GM23248 (cell line): ENCODE measurements around the gene COL19A1.

ENCODE experiments used
- EZH2 ChIP-seq: fragments of 200-600 bp; sonication (generic); IDR thresholded peaks from 2 replicates; pipeline ENCODE4 v1.6.1; 2018; ENCODE audit warnings: antibody characterized with exemption, mild to moderate bottlenecking; ENCODE audit not compliant: insufficient read depth, poor library complexity, severe bottlenecking
- EZH2phosphoT487 ChIP-seq: fragments of 200-600 bp; sonication (generic); IDR thresholded peaks from 2 replicates; pipeline ENCODE4 v1.6.1; 2018; ENCODE audit warnings: antibody characterized with exemption, moderate library complexity, mild to moderate bottlenecking, low read depth; ENCODE audit not compliant: insufficient read depth

GRCh38 chr6:70033781-70034180 is 167.4 kb downstream of the COL19A1 start:
- no peak for TF ChIP-seq EZH2
- no peak for TF ChIP-seq EZH2phosphoT487
